Neuron (in vitro differentiated cells): ENCODE data around the gene NINJ2.

ENCODE experiments used
- H2AFZ ChIP-seq: one replicate; pipeline ENCODE4 v1.6.1; 2013; ENCODE audit warnings: low read depth, mild to moderate bottlenecking, inconsistent platforms, low read length, moderate library complexity
- H3K27me3 ChIP-seq: one replicate; pipeline ENCODE4 v1.6.1; 2013; ENCODE audit warnings: low read length; ENCODE audit not compliant: insufficient read depth
- H3K36me3 ChIP-seq: one replicate; pipeline ENCODE4 v1.6.1; 2013; ENCODE audit warnings: low read length; ENCODE audit not compliant: insufficient read depth
- H3K4me1 ChIP-seq: one replicate; pipeline ENCODE4 v1.6.1; 2013; ENCODE audit warnings: low read length; ENCODE audit not compliant: insufficient read depth
- H3K4me3 ChIP-seq: 2 replicates; pipeline ENCODE4 v1.5.1; 2013; ENCODE audit warnings: mild to moderate bottlenecking, low read length, moderate library complexity
- H3K9me3 ChIP-seq: one replicate; pipeline ENCODE4 v1.6.1; 2013; ENCODE audit warnings: low read length

The NINJ2 gene

GRCh38 chr12:611721-612120 is 51.5 kb downstream of the NINJ2 start:
- Histone ChIP-seq H3K9me3 (no peaks in the 10 kb centered on the region), H2AFZ (no peak overlapping the region)

GRCh38 chr12:608921-609320 is 54.3 kb downstream of the NINJ2 start:
- H3K9me3 ChIP-seq: no peaks in the 10 kb centered on the region
- peaks cover 4% of the 10 kb centered on the region for H3K27me3 ChIP-seq
- H2AFZ ChIP-seq: no peak overlapping the region
- H3K4me1 ChIP-seq: no peaks in the 10 kb centered on the region
- no peak overlapping the region for H3K4me3 ChIP-seq
- no peaks in the 10 kb centered on the region for H3K36me3 ChIP-seq

More at GRCh38 chr12:611721-612120, 51.5 kb downstream of the NINJ2 start:
- no peak overlapping the region for H3K4me3 ChIP-seq
- H3K36me3 ChIP-seq: no peaks in the 10 kb centered on the region
- H3K4me1 ChIP-seq: no peaks in the 10 kb centered on the region
- H3K27me3 ChIP-seq: no peaks in the 10 kb centered on the region

- Histone ChIP-seq H3K27me3 (peaks cover 4% of the 10 kb centered on the region), H2AFZ (no peak overlapping the region), H3K4me3 (no peak overlapping the region), H3K36me3 (no peaks in the 10 kb centered on the region), H3K9me3 (no peaks in the 10 kb centered on the region), H3K4me1 (no peaks in the 10 kb centered on the region)
Observed at GRCh38 chr12:608413-608812, 54.8 kb downstream of the NINJ2 start.

GRCh38 chr12:607541-608001 is 55.7 kb downstream of the NINJ2 start:
- no peaks in the 10 kb centered on the region for H3K4me1 ChIP-seq
- H3K4me3 ChIP-seq: no peak overlapping the region
- H3K36me3 ChIP-seq: no peaks in the 10 kb centered on the region
- no peaks in the 10 kb centered on the region for H3K9me3 ChIP-seq
- no peak overlapping the region for H2AFZ ChIP-seq
- H3K27me3 ChIP-seq: peaks cover 4% of the 10 kb centered on the region

- Histone ChIP-seq H3K27me3 (peaks cover 4% of the 10 kb centered on the region), H3K9me3 (no peaks in the 10 kb centered on the region), H3K36me3 (no peaks in the 10 kb centered on the region), H2AFZ (no peak overlapping the region), H3K4me3 (no peak overlapping the region), H3K4me1 (no peaks in the 10 kb centered on the region)
Observed at GRCh38 chr12:604956-605355, 58.3 kb downstream of the NINJ2 start.

GRCh38 chr12:602700-603068 is 60.6 kb downstream of the NINJ2 start:
- Histone ChIP-seq H2AFZ (no peak overlapping the region), H3K36me3 (no peaks in the 10 kb centered on the region), H3K27me3 (peaks cover 4% of the 10 kb centered on the region), H3K9me3 (no peaks in the 10 kb centered on the region), H3K4me1 (no peaks in the 10 kb centered on the region), H3K4me3 (no peak overlapping the region)

- Histone ChIP-seq H2AFZ (no peak overlapping the region), H3K4me3 (no peak overlapping the region), H3K36me3 (no peaks in the 10 kb centered on the region), H3K9me3 (no peaks in the 10 kb centered on the region), H3K27me3 (peaks cover 4% of the 10 kb centered on the region), H3K4me1 (no peaks in the 10 kb centered on the region)
Observed at GRCh38 chr12:601976-602699, 61.1 kb downstream of the NINJ2 start.

GRCh38 chr12:599756-600155 is 63.5 kb downstream of the NINJ2 start:
- no peak overlapping the region for H2AFZ ChIP-seq
- H3K27me3 ChIP-seq: no peaks in the 10 kb centered on the region
- no peaks in the 10 kb centered on the region for H3K4me1 ChIP-seq
- H3K9me3 ChIP-seq: no peaks in the 10 kb centered on the region
- H3K36me3 ChIP-seq: no peaks in the 10 kb centered on the region
- H3K4me3 ChIP-seq: no peak overlapping the region

- Histone ChIP-seq H3K27me3 (no peaks in the 10 kb centered on the region), H3K4me3 (no peak overlapping the region), H2AFZ (no peak overlapping the region), H3K36me3 (no peaks in the 10 kb centered on the region), H3K4me1 (no peaks in the 10 kb centered on the region), H3K9me3 (no peaks in the 10 kb centered on the region)
Observed at GRCh38 chr12:597926-598568, 65.2 kb downstream of the NINJ2 start.

GRCh38 chr12:593396-594270 is 69.6 kb downstream of the NINJ2 start:
- Histone ChIP-seq H2AFZ (no peak overlapping the region), H3K4me1 (no peaks in the 10 kb centered on the region), H3K4me3 (no peak overlapping the region), H3K27me3 (peaks cover 4% of the 10 kb centered on the region), H3K9me3 (no peaks in the 10 kb centered on the region), H3K36me3 (no peaks in the 10 kb centered on the region)

GRCh38 chr12:592024-592505 is 71.2 kb downstream of the NINJ2 start:
- no peak overlapping the region for H3K4me3 ChIP-seq
- no peaks in the 10 kb centered on the region for H3K36me3 ChIP-seq
- no peaks in the 10 kb centered on the region for H3K9me3 ChIP-seq
- no peaks in the 10 kb centered on the region for H3K4me1 ChIP-seq
- H3K27me3 ChIP-seq: peaks cover 4% of the 10 kb centered on the region
- H2AFZ ChIP-seq: no peak overlapping the region

GRCh38 chr12:591167-592023 is 71.8 kb downstream of the NINJ2 start:
- Histone ChIP-seq H3K9me3 (peaks cover 2% of the 10 kb centered on the region), H3K4me3 (no peak overlapping the region), H3K36me3 (no peaks in the 10 kb centered on the region), H3K27me3 (peaks cover 4% of the 10 kb centered on the region), H2AFZ (no peak overlapping the region), H3K4me1 (no peaks in the 10 kb centered on the region)
